Psoas muscle (tissue), 8 donors: ENCODE results near the gene GPR83. TPM values are rescaled to one million over a fixed set of nuclear protein-coding genes. Genes with fewer than 3 reads are reported as not detected.
"Not testable (repeated sequence)": the region's sequence is repeated elsewhere in the genome, so short reads cannot be mapped to it uniquely, and the experiment has no call there.

Experiments
- ATAC-seq, 4 donors: fragments of 200-7000 bp; cut with Tn5 transposase; one replicate each; pipeline ENCODE4 v1.9.1; 2020; ENCODE audit warnings: moderate library complexity in 3 of 4, mild to moderate bottlenecking in 2 of 4
- DNase-seq, 2 donors: peaks; one replicate each; pipeline ENCODE4 v3.0.0-alpha.2; 2020
- H3K27ac ChIP-seq: fragments of 200-600 bp; one replicate; pipeline ENCODE4 v1.8.0; 2022
- H3K27me3 ChIP-seq, 3 donors: fragments of 200-600 bp in 1 of 3; one replicate each; pipeline versions ENCODE4 v1.6.1 to v1.8.0; 2013 to 2022; ENCODE audit warnings: low read length in 2 of 3, mild to moderate bottlenecking in 2 of 3, moderate library complexity in 1 of 3; ENCODE audit not compliant: insufficient read depth in 3 of 3
- H3K36me3 ChIP-seq, 2 donors: fragments of 200-600 bp in 1 of 2; one replicate each; pipeline versions ENCODE4 v1.6.1 to v1.8.0; 2013 to 2022; ENCODE audit warnings: low read depth in 1 of 2, mild to moderate bottlenecking in 1 of 2, moderate library complexity in 1 of 2; ENCODE audit not compliant: insufficient read depth in 1 of 2
- H3K4me1 ChIP-seq: fragments of 200-600 bp; one replicate; pipeline ENCODE4 v1.8.0; 2022
- H3K4me3 ChIP-seq: fragments of 200-600 bp; one replicate; pipeline ENCODE4 v1.8.0; 2022; ENCODE audit warnings: mild to moderate bottlenecking
- H3K9me3 ChIP-seq: fragments of 200-600 bp; one replicate; pipeline ENCODE4 v1.8.0; 2022
- WGBS, 3 donors: extraction: QIAGEN DNeasy Blood & Tissue Kit; methylation state at CpG; one replicate each; pipeline versions ENCODE4 v1.1.6 to v1.1.7; 2013; 5-methylcytosine and 5-hydroxymethylcytosine counted together
- intact Hi-C, 2 donors: fragments of 100-400 bp; cut with DNase I; formaldehyde crosslinking; loops; one replicate each; pipeline versions ENCODE4 v1.11.0 to v1.14.2; 2022
- polyA plus RNA-seq, 3 donors: library from polyadenylated mRNA; stranded (reverse); fragments of 200-250 nt; gene quantifications; one replicate each; pipeline ENCODE4 v1.2.3, GENCODE V29; 2013
- total RNA-seq, 4 donors: library from RNA; stranded (reverse); fragmentation: NEBNext Ultra II Directional in 2 of 4; extraction: Animal tissue kit (Norgen Biotek cat#: 25700) in 2 of 4; gene quantifications; one replicate each; pipeline versions ENCODE4 v1.2.1 to v1.2.4, GENCODE V29; 2021 to 2023
- TF ChIP-seq, protein P1 (sequence below): fragments of 200-600 bp; IDR thresholded peaks from one replicate; pipeline ENCODE4 v1.8.0; 2022; ENCODE audit warnings: antibody characterized with exemption
- donor health status: healthy with polysubstance abuse.
- donor health status: DM: no; HTN: no; CAD: no; lungs with moderate emphysema.
- donor health status: Bipolar disorder and iron deficiency.
- donor health status: healthy.
- donor health status: DM: yes; HTN: yes; CAD: no.
- donor health status: DM: no; HTN: no; CAD: no.
- donor health status: DM: no; HTN: no; CAD: no.
- donor health status: DM: yes; HTN: yes; CAD: no.

Gene GPR83
- total and polyA plus RNA-seq, 7 donors: 0.05 to 0.40 (median 0.12) TPM; not detected in 1

- DNase-seq (no peak), ATAC-seq (no peak)
- intact Hi-C loops: no loop called here
- no peaks in the 10 kb centered on the region for H3K9me3 ChIP-seq
- peaks cover 7% of the 10 kb centered on the region for H3K4me1 ChIP-seq
- H3K27ac ChIP-seq: no peak overlapping the region
- no peaks in the 10 kb centered on the region for H3K36me3 ChIP-seq
- TF ChIP-seq, protein P1, sequence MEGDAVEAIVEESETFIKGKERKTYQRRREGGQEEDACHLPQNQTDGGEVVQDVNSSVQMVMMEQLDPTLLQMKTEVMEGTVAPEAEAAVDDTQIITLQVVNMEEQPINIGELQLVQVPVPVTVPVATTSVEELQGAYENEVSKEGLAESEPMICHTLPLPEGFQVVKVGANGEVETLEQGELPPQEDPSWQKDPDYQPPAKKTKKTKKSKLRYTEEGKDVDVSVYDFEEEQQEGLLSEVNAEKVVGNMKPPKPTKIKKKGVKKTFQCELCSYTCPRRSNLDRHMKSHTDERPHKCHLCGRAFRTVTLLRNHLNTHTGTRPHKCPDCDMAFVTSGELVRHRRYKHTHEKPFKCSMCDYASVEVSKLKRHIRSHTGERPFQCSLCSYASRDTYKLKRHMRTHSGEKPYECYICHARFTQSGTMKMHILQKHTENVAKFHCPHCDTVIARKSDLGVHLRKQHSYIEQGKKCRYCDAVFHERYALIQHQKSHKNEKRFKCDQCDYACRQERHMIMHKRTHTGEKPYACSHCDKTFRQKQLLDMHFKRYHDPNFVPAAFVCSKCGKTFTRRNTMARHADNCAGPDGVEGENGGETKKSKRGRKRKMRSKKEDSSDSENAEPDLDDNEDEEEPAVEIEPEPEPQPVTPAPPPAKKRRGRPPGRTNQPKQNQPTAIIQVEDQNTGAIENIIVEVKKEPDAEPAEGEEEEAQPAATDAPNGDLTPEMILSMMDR: no peak
- H3K4me3 ChIP-seq: no peak overlapping the region
- H3K27me3 ChIP-seq: peaks cover 5 to 37% (median 18%) of the 10 kb centered on the region in 3 donors
- WGBS, 3 donors: 75 to 82% (median 81%) methylated on average over 5 of the region's 5 CpGs
These were observed 3.1 kb downstream of the GPR83 start for GRCh38 chr11:94398101-94398500.

- Histone ChIP-seq H3K4me3 (no peak overlapping the region), H3K27me3 (peaks cover 5 to 27% (median 8%) of the 10 kb centered on the region in 3 donors), H3K27ac (no peak overlapping the region), H3K4me1 (peaks cover 4% of the 10 kb centered on the region), H3K9me3 (no peaks in the 10 kb centered on the region), H3K36me3 (no peaks in the 10 kb centered on the region)
- DNase-seq (no peak), ATAC-seq (no peak)
- TF ChIP-seq, protein P1: no peak
- WGBS, 3 donors: 81 to 89% (median 87%) methylated on average over 5 of the region's 5 CpGs
- intact Hi-C loops: no loop called here
These were observed 4.9 kb downstream of the GPR83 start for GRCh38 chr11:94396282-94396681.

- intact Hi-C loops, H3K36me3 ChIP-seq, H3K4me3 ChIP-seq, ATAC-seq, H3K27me3 ChIP-seq, H3K9me3 ChIP-seq, DNase-seq, H3K4me1 ChIP-seq, H3K27ac ChIP-seq: not testable (repeated sequence)
- 76 to 100% (median 94%) methylated on average over 4 of the region's 4 CpGs for WGBS, 3 donors
These were observed 9.3 kb downstream of the GPR83 start for GRCh38 chr11:94391937-94392336.

DNA sequence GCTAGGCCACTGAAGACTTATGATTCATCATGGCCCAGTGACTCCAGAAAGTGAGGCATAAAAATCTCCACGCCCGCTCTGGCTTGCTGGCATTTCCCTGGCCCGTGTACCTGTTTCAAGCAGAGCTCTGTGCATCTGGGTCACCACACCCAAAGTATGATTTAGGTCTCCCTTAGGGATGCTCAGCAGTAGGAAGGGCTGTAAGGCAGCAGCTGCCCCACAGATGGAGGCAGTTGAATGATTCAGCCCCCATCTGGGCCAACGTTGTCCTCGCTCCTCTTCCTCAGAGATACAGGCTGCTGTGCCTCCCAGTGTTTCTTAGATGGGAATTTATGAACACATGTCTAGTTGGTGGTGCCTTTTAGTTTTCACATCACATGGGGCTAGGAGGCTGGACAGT, 21.6 kb downstream of the GPR83 start:
- H3K4me3 ChIP-seq: no peak overlapping the region
- no peak for DNase-seq
- TF ChIP-seq, protein P1: no peak
- intact Hi-C loops: no loop called here
- WGBS, 3 donors: 73 to 80% (median 78%) methylated on average over 5 of the region's 5 CpGs
- no peak overlapping the region for H3K27ac ChIP-seq
- no peaks in the 10 kb centered on the region for H3K36me3 ChIP-seq
- no peaks in the 10 kb centered on the region for H3K27me3 ChIP-seq
- no peak for ATAC-seq
- no peaks in the 10 kb centered on the region for H3K4me1 ChIP-seq
- no peaks in the 10 kb centered on the region for H3K9me3 ChIP-seq

GRCh38 chr11:94376841-94377240, 24.4 kb downstream of the GPR83 start:
- 65 to 76% (median 70%) methylated on average over 1 of the region's 1 CpG for WGBS, 3 donors
- no peaks in the 10 kb centered on the region for H3K4me1 ChIP-seq
- intact Hi-C loops: no loop called here

GRCh38 chr11:94370576-94370975, 30.6 kb downstream of the GPR83 start:
- H3K27me3 ChIP-seq, H3K27ac ChIP-seq, DNase-seq, ATAC-seq, H3K36me3 ChIP-seq, H3K9me3 ChIP-seq, H3K4me1 ChIP-seq, H3K4me3 ChIP-seq, intact Hi-C loops: not testable (repeated sequence)
- WGBS, 3 donors: 78 to 80% (median 79%) methylated on average over 6 of the region's 6 CpGs

More at GRCh38 chr11:94376841-94377240, 24.4 kb downstream of the GPR83 start:
- H3K36me3 ChIP-seq: no peaks in the 10 kb centered on the region
- no peak overlapping the region for H3K4me3 ChIP-seq
- ATAC-seq (no peak), DNase-seq (no peak)
- TF ChIP-seq, protein P1: no peak
- H3K9me3 ChIP-seq: peaks cover 3% of the 10 kb centered on the region
- H3K27ac ChIP-seq: no peak overlapping the region
- H3K27me3 ChIP-seq: no peaks in the 10 kb centered on the region

GRCh38 chr11:94350850-94351563, 50.2 kb downstream of the GPR83 start:
- H3K27me3 ChIP-seq, DNase-seq, H3K4me3 ChIP-seq, H3K4me1 ChIP-seq, intact Hi-C loops, H3K27ac ChIP-seq, ATAC-seq, H3K9me3 ChIP-seq, H3K36me3 ChIP-seq: not testable (repeated sequence)
- WGBS, 3 donors: 64 to 85% (median 74%) methylated on average over 6 to 10 of the region's 10 CpGs

DNA sequence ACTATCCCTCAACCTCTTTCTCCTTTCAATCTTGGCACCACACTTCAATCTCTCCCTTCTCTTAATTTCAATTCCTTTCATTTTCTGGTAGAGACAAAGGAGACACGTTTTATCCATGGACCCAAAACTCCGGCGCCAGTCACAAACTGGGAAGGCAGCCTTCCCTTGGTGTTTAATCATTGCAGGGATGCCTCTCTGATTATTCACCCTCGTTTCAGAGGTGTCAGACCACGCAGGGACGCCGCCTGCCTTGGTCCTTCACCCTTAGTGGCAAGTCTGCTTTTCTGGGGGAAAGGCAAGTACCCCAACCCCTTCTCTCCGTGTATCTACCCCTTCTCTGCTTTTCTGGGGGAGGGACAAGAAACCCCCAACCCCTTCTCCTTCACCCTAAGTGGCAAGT, 54.9 kb downstream of the GPR83 start:
- H3K27me3 ChIP-seq, DNase-seq, H3K36me3 ChIP-seq, H3K9me3 ChIP-seq, ATAC-seq, H3K27ac ChIP-seq, intact Hi-C loops, H3K4me1 ChIP-seq, H3K4me3 ChIP-seq: not testable (repeated sequence)
- WGBS, 3 donors: 76 to 86% (median 83%) methylated on average over 7 to 8 of the region's 8 CpGs
